T-helper 1 cell treated with Interleukin-12 subunit alpha and Interleukin-12 subunit beta and Interleukin-4 antibody, amounts not matched to agents 30 ng/mL and 1 ng/mL, for 36 hours (primary cell): ENCODE data around the gene TTC21B. TPM values are rescaled to one million over a fixed set of nuclear protein-coding genes. Genes with fewer than 3 reads are reported as not detected.

Experiments
- intact Hi-C: fragments of 100-400 bp; cut with micrococcal nuclease; formaldehyde crosslinking; loops from one replicate; pipeline ENCODE4 v1.15.1; 2024
- total RNA-seq: library from RNA; stranded (reverse); gene quantifications from 2 replicates; pipeline ENCODE4 v1.2.3, GENCODE V29; 2022

Gene TTC21B
- total RNA-seq, 1 donor from 2014 or later, result 20.4 TPM

DNA sequence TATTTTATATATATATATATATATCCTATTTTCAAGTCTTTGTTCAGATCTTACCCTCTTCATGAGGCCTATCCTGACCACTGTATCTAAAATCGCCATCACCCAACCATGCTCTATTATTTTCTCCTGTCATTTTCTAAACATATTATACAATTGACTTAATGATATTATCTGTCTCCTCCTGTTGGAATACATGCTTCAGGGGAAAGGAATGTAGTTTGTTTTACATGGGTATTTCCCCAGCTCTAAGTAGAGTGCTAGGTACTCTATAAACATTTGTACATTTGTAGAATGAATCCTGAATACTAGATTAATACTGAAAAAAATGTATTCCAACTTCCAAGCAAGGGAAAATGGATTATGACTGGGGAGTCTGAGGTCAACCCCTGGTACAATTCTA lies 26.2 kb downstream of the TTC21B start:
- intact Hi-C loops, result no loop called here

- intact Hi-C loops, result no loop called here
Measured at GRCh38 chr2:165924946-165925345, 28.6 kb downstream of the TTC21B start.

- intact Hi-C loops, result loop anchor here (1.0 to 2.0 kb wide), 2 partner anchors 17 to 32 kb away; partner anchors contain the start of gene TTC21B
Measured at GRCh38 chr2:165920748-165921147, 32.8 kb downstream of the TTC21B start.

GRCh38 chr2:165913636-165914035 lies 39.9 kb downstream of the TTC21B start:
- intact Hi-C loops, result no loop called here

- intact Hi-C loops, result no loop called here
Measured at GRCh38 chr2:165911981-165912380, 41.6 kb downstream of the TTC21B start.

DNA sequence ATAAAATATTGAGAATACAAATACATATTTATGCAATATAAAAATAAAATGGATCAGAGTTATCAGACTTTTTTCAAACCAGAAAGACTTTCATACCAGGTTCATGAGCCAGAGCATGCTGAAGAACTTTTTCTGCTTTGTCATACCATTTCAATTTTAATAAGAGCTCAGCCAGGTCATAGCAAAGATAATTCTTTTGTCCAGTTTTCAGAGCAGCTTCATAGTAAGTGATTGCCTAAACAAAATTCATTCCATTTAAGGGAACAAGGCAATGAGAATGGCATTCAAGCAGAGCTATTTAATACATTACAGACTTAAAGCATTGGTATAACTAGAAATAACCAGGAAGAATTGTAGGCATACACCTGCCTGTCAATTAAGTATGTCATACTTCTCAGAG lies 42.3 kb downstream of the TTC21B start:
- intact Hi-C loops, result no loop called here

DNA sequence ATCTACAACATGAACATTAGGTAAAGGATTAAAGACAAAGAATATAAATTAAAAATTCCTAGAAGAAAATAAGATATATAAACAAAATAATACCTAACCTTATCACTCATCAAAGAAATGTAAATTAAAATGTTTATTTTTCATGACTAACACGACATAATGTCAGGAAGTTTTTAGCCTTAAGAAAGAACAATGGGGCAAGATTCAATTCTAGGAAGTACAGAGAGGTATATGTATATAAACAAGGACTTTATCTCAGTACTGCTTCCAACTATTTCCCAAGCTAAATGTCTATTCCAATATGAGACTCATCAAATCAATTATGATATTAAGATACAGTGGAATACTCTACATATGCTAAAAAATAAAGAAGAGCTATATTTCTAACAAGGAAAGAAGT lies 44.1 kb downstream of the TTC21B start:
- intact Hi-C loops, result no loop called here

DNA sequence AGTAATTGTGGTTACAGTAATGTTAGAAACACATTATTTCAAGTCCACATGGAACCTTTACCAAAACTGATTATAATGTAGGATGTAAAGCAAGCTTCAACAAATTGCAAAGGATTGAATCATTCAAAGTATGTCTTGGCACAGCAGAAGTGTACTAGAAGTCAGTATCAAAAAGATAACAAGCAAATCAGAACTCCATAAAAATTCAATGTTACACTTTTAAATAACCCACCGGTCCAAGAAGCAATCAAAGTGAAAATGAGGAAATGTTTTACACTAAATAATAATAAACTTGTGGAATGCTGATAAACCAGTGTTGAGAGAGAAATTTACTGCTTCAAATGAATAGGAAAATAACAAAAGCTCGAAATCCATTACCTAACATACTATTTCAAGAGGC lies 47.7 kb downstream of the TTC21B start:
- intact Hi-C loops, result no loop called here

DNA sequence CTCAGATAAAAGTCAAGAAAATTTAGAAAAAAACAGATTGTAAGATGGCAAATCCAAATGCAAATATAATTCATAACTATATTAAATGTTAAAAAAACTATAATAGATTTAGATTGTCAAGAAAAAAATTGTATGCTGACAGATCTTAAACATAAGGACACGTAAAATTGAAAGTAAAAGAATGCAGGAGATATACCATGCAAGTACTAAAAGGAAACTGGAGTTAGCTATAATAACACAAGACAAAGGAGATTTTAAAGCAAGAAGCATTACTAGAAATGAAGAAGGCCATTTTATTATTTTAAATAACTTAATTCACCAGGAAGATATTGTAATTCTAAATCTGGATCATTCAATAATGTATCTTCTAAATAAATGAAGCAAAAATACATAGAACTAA lies 48.3 kb downstream of the TTC21B start:
- intact Hi-C loops, result no loop called here

GRCh38 chr2:165904432-165904831 lies 49.1 kb downstream of the TTC21B start:
- intact Hi-C loops, result no loop called here

GRCh38 chr2:165903406-165903805 lies 50.2 kb downstream of the TTC21B start:
- intact Hi-C loops, result loop anchor here (1.0 kb wide), 3 partner anchors 17 to 50 kb away; partner anchors contain the start of gene TTC21B

DNA sequence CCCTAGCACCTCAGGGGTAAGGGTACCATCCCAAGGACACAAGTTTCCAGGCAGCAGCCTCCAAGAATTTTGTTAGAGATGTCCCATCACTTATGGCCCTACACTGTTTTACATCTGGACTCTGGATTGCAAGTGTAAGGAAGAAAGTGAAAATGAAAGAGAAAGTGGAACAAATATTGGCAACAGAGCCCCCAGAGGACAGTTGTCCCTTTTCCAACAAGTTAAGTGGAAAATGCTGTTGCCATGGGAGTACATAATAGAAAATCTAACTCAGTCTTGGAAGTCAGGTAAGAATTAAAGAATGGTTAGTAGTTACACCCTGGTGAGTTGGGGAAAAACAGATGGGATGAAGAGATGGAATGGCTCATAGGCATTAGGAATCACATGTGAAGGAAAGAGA lies 50.6 kb downstream of the TTC21B start:
- intact Hi-C loops, result loop anchor here (1.0 kb wide), 3 partner anchors 17 to 50 kb away; partner anchors contain the start of gene TTC21B

- intact Hi-C loops, result no loop called here
Measured at GRCh38 chr2:165901620-165902298, 51.8 kb downstream of the TTC21B start.

- intact Hi-C loops, result no loop called here
Measured at GRCh38 chr2:165899311-165899710, 54.3 kb downstream of the TTC21B start.

DNA sequence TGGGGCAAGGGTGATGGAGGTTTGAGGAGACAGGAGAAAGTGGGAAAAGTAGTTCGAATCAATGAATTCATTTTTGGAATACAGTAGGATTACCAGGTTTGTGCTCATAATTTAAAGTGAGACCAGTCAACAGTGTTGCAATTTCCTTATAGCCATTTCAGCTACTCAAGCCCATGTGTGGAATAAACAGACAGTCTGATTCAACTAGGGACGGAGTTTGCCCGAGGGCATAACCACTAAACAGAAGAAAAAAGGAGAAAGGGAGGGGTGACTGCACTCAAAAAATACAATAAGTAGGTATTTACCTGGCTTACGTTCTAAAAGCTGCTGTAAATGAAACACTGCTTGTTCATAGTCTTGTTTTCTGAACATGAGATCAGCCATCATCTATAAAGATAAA lies 55.2 kb downstream of the TTC21B start:
- intact Hi-C loops, result no loop called here

DNA sequence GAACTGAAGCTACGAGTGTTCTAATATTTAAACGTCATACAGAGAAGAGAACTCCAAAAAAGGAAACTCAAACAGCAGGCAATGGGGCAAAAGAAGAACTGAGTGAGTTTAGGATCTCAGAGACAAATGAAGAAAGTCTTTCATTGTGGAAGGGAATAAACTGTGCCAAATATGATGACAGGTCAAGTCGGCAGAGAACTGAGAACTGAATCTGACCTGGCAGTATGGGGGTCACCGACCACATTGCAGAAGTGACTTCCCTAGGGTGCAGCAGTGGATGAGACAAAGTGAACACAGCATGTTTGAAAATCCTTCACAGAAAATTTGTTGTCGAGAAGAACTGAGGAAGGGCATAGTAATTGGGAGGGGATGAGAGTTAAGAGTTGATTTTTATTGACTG lies 55.9 kb downstream of the TTC21B start:
- intact Hi-C loops, result no loop called here

DNA sequence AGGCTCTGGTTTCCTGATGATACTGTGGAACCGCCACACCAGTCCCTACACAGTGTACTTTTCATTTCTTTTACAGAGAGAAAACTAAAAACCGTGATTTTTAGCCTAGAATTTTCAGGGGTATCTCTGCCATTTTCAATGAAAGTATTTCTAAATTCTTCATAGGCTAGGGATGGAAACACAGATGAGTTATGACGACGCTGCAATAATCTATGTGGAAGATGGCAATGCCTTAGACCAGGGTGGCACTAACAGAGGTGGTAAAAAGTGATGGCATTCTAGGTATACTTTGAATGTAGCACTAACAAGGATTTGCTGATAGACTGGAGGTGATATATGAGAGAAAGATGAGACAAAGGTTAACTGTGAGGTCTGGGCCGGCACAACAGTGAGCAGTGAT lies 56.5 kb downstream of the TTC21B start:
- intact Hi-C loops, result no loop called here

DNA sequence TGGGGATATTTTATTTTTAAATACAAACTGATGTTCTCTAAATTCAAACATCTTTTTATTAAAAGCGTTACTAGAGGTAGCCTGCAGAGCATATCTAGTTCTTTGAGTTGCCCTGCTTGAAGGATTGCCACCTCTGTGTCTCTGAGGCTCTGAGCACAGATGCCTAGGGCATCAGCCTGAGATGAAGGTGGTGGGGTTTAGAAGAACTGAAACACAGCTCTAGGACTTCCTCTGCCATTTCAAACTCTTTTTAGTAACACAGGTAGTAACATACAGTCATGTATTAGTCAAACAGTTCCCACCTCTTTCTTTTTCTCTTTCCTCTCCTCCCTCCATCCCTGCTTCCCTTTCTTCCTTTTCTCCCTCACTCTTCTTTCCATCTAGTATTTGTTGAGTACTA lies 57.6 kb downstream of the TTC21B start:
- intact Hi-C loops, result no loop called here

GRCh38 chr2:165893556-165893955 lies 60.0 kb downstream of the TTC21B start:
- intact Hi-C loops, result no loop called here

GRCh38 chr2:165892526-165892925 lies 61.0 kb downstream of the TTC21B start:
- intact Hi-C loops, result no loop called here

GRCh38 chr2:165891943-165892342 lies 61.6 kb downstream of the TTC21B start:
- intact Hi-C loops, result no loop called here

DNA sequence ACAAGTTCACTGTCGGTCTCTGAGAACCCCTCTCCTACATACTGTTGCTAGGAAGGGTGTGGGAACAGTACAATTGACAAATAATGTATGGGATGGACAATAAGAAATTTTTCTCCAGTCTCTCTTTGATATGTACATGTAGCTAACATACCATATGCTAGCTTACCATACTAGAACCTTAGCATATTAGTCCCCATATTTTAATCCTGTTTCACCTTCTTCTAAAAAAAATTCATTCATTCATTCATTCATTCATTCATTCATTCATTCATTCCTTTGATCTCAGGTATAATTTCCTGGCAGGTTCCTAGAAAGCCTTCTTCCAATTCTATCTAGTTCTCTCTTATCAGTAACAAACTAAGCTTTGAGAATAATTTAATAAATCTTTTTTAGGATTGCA lies 62.2 kb downstream of the TTC21B start:
- intact Hi-C loops, result no loop called here

GRCh38 chr2:165889798-165890197 lies 63.8 kb downstream of the TTC21B start:
- intact Hi-C loops, result no loop called here

GRCh38 chr2:165889158-165889557 lies 64.4 kb downstream of the TTC21B start:
- intact Hi-C loops, result no loop called here
